NCI-H1092 treated with DMSO at 0.1 percent for 48 hours (cell line): Measurements from ENCODE around the gene ABR.
A peak's percentile ranks its signal among the peaks of the same experiment; 100 is the strongest.
"Not testable (repeated sequence)": the region's sequence is repeated elsewhere in the genome, so short reads cannot be mapped to it uniquely, and the experiment has no call there.

ENCODE experiments used
- DNase-seq: peaks from one replicate; lab custom pipeline; 2025; lab: John Stamatoyannopoulos, UW

The ABR gene

DNA sequence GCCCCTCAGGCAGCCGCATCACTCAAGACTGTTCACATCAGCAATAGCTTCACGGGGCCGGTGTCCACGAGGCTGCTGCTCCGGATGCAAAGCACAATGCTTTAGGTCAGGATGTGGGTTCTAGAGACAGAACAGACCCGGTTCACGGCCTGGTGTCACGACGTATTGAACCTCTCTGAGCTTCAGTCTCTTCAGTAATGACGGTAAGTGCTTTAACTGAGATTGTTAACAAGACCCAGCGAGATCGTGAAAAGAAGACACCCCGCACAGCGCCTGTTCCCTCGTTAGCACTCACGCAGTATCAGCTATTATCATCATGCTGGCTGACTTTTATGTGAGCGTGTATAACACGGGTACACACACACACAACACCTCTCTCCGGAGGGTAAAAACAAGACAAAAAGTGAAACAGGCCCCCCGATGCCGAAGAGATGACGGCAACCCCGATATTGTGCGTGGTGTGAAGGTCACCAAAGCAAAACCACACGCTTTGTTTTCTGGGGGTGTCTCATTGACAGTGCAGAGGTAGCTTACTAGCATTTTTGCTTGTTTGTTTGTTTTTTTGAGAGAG is 21.4 kb upstream of the ABR start:
- DNase-seq = no peak

DNA sequence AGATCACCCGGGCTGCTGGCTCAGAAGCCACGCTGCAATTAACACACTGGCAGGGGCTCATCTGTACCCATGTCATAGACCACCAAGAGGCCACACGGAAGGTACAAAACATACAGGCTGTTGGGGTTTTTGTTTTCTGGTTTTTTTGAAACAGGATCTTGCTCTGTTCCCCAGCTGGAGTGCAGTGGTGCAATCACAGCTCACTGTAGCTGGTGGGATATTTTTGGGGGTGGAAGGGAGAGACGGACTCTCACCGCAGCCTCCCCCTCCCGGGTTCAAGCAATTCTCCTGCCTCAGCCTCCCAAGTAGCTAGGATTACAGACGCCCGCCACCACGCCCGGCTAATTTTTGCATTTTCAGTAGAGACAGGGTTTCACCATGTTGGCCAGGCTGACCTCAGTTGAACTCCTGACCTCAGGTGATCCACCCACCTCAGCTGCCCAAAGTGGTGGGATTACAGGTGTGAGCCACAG is 19.5 kb upstream of the ABR start:
- DNase-seq = not testable (repeated sequence)

- no peak for DNase-seq
Measured at GRCh38 chr17:1197781-1198490, 18.2 kb upstream of the ABR start.

DNA sequence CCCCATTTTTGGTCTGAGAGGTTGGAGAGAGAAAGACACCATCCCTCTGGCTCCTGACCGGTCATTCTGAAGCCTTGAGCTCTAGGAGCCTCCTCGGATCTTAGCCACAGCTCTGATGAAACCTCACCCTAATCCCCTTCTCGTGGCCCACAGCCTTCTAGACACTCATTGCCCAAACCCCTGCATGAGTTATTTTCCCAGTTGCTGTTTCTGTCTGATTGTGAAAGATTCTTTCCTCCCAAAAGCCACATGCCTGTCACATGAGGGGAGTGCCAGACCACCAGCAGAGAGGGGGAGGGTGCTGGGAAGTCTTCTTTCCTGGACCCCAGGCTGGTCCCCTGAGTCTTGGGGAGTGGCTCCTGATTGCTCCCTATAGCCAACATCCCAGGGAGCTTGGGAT is 17.6 kb upstream of the ABR start:
- DNase-seq = no peak

DNA sequence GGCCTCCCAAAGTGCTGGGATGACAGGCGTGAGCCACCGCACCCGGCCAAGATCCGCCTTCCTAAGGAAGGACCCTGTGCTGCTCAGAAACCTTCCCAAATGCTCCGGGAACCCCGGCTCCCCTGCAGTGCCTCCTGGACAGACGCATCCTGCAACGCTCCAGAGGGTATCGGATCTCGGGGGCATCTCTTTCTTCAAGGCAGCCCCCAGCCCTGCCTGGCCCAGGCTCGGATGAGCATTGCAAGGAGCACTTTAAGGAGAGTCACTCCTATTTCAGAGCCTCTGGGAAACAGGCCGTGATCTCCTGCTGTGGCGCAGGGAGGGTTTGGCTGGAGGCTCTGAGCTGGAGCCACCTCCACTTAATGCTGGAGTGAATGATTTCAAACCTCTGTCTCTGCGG is 17.2 kb upstream of the ABR start:
- DNase-seq = no peak

DNA sequence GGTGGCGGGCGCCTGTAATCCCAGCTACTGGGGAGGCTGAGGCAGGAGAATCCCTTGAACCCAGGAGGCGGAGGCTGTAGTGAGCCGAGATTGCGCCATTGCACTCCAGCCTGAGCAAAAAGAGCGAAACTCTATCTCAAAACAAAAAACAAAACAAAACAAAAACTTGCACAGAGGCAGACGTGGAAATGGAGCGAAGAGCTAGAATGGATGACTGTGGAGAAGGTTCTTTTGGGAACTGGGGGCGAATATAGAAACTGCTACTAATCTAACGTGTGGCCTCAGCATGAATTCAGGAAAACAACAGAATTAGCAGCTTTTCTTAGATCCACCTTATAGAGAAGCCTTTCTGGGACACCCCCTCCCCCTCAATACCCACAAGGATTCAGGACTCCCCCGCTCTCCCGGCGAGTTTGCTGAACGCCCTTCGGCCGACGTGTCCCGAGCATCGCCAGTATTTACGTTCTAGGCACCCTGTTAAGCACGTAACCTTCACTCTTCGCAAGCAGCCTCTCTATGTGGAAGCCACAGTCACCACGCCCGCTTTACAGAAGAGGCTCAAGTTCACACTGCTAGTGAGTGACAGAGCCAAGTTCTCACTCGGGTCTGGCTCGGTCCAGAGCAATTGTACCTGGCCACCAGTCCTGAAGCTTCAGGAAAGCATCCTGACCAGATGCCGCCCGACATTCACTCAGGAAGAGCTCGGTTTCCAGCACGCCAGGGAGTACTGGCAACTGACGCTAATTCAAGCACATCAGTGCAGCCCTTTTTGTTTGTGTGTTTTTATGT is 13.3 kb upstream of the ABR start:
- DNase-seq = no peak

GRCh38 chr17:1190751-1191331 is 11.1 kb upstream of the ABR start:
- DNase-seq = no peak

DNA sequence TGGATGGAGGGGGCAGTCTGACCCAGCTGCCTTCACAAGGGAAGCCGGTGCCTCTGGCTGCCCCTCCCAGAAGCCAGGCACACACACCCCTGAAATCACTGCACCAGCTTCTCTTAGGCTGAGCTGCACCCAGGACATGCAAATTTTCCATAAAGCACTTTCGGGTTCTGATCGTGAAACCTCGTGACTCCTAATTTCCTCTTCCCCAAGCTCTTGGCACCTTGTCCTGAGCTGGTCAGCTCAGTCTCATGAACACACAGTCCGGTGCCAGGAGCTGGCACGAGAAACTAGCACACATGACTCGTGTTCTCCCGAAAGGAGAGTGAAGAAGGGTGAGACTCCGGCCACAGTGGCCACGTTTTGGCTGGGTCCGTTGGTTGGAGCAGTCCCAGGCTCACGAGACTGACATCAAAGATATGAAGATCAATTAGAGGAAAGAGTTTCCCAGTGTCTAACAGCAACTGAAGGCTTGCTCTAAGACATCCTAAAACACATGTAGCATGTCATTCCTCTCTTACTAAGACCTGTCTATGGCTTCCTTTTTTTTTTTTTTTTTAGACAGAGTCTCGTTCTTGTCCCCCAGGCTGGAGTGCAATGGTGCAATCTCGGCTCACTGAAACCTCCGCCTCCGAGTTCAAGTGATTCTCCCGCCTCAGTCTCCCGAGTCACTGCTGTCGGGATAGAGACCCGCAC is 9.2 kb upstream of the ABR start:
- no peak for DNase-seq

DNA sequence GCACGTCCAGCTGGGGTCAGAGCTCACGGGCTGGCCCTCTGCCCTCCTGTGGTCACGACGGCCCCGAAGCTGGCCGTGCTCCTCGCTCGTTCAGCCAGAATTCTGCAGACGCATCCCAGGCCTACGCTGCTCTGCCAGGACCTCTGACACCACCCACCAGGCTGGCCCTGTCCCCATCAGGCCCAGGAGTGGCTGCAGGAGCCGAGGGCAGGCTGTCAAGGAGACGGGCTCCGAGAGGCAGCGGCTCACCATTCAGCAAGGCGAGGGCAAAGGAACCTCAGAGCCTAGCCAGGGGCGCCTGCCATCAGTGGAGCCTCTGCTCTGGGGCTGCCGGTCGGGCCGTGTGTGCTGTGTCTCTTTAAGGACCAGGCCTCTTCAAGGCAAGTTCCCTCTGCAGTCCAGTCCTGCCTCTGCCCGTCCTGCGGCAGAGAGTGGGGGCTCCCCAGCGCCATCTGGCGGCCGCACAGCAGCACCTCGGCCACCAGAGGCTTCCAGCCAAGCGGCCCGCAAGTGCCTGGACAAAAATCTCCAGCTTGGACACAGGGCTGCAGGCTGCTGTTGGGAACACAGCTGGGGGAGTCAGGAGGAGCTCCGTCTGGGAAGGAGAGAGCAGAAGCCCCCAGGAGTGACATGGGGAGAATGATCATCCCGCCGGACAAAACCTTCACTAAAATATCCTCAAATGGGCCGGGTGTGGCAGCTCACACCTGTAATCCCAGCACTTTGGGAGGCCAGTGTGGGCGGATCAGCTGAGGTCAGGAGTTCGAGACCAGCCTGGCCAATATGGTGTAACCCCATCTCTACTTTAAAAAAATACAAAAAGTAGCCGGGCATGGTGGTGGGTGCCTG is 7.4 kb upstream of the ABR start:
- peak; percentile 13 for DNase-seq

- no peak for DNase-seq
Measured at GRCh38 chr17:1186214-1186820, 6.5 kb upstream of the ABR start.

- no peak for DNase-seq
Measured at GRCh38 chr17:1183171-1183873, 3.5 kb upstream of the ABR start.

- DNase-seq = no peak
Measured at GRCh38 chr17:1182811-1183170, 3.0 kb upstream of the ABR start.

DNA sequence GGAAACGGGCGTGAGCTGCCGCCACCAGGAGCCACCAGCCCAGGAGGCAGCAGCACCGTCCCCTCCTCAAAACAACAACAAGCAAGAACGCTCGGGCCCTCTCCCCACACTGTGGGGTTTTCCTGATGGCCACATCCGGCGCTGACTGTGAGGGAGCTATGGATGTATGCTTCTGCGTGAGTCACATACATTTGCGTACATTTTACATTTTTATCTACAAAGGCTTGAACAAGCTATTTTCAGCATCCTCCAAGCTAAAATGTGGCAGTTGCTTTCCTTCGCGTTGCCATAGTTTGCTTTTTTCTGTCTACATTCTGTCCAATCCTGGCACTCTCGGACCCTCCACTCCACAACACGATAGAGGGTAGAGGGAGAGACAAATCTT is 2.0 kb upstream of the ABR start:
- no peak for DNase-seq

DNA sequence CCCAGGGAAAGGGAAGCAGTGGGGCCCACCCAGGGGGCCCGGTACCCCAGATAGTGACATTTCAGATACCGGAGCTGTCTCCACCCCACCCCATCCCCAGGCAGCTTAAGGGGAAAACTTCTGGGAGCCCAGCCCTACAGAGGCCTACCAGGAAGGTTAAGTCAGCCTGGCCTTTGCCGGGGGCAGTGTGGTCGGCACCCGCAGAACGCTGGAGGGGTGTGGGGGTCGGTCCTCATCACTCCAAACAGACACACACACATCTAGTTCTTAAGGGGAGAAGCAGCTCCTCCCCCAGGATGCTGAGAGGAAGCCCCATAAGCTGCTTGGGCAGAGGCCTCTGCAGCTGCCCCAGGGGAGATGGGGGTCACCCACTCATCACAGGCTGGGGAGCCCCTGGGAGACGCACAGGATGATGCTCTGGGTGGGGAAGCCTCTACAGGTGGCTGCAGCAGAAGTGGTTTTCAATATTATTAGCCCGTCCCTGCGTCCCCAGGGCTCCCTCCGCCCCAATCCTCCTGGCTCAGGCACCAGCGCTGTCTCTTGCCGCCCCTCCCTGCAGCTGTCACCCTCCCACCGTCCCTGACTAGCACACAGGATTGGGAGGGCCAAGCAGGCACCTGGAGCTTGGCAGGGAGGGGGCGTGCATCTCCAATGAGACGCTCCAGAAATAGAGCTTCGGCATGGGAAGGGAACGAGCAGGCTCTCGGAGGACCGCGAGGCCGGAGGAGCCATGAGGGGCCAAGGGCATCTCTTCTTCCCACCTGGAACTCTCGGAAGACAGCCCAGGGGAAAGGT is 1.4 kb upstream of the ABR start:
- DNase-seq = no peak

DNA sequence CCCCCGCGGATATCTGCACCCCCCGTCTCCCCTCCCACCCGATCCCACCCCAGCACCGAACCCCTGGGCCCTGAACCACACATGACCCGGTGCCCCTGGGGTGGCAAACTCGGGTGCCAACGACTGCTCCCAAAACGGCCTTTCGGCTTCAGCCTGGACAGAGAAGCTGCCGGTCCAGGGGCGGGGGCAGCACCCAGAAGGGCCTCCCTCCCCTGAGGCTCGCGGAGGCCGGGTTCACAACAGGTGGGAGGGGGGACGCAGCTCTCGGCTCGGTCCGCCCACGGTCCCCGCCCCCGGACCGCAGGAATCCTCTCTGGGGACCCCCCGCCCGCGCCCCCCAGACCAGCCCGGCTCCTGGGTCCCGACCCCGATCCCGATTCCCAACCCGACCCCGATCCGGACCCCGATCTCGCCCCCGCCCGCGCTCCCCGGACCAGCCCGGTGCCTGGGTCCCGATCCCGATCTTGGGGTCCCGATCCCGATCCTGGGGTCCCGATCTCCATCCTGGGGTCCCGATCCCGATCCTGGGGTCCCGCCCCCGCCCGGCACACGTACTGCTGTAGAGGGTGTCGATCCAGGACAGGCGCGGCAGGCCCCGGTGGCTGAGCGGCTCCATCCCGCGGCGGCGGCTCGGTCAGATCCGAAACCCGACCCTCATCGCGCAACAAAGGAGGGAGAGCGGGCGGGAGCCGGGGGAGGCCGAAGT is 516 bp downstream of the ABR start:
- no peak for DNase-seq

GRCh38 chr17:1177016-1177700 is 2.6 kb downstream of the ABR start:
- no peak for DNase-seq

DNA sequence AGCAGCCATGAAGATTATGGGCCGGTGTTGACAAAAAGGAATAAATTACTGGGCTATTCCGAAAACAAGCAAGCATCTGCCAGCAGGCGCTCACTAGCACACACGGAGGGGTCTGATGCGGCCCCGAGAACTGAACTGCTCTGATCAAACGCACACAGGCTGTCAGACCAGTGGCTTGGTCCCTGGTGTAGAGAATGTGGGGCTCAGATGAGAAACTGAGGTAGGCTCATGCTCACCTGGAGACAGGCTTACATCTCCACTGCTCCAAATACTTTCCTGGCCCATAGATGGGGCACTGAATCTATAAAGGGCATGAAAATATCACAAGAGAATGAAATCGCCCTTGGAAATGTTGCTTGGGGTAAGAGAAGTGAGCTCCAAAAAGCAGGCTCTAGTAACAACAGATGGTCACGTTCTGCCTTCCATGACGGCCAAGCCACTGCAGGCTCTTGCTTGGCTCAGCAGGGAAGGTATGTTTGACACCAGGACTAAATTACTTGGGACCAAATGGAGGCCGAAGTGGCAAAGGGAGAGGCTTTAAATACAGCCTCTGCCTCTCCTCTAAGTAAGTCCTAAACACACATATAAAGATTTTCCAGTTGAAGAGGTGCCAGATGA is 5.4 kb downstream of the ABR start:
- no peak for DNase-seq
